GM12892 (cell line): Measurements from ENCODE around the gene SHBG.

ENCODE experiments used
- POLR2A ChIP-seq: IDR thresholded peaks from 2 replicates; pipeline ENCODE4 v1.6.1; 2011; ENCODE audit warnings: low read depth, low read length, control low read depth
- POLR2AphosphoS5 ChIP-seq: IDR thresholded peaks from 2 replicates; pipeline ENCODE4 v1.6.1; 2011; ENCODE audit warnings: low read depth, low read length, control low read depth
- TAF1 ChIP-seq: IDR thresholded peaks from 2 replicates; pipeline ENCODE4 v1.6.1; 2011; ENCODE audit warnings: low read depth, mild to moderate bottlenecking, control low read depth, low read length, borderline replicate concordance

- no peak for TF ChIP-seq POLR2AphosphoS5
- no peak for TF ChIP-seq POLR2A
- TF ChIP-seq TAF1 = no peak
Observed at GRCh38 chr17:7632492-7632894, 2.6 kb downstream of the SHBG start.
